Esophagus squamous epithelium (tissue), 4 donors: ENCODE measurements around the gene EAPP.
"Not testable (repeated sequence)": the region's sequence is repeated elsewhere in the genome, so short reads cannot be mapped to it uniquely, and the experiment has no call there.

ENCODE experiments used
- POLR2A ChIP-seq, 4 donors: fragments of 450-650 bp; IDR thresholded peaks; one replicate each; pipeline ENCODE4 v1.6.1; 2017; ENCODE audit warnings: antibody characterized with exemption in 4 of 4, mild to moderate bottlenecking in 4 of 4, moderate library complexity in 3 of 4
- TF ChIP-seq, protein P1 (sequence below), 6 experiments: fragments of 450-650 bp in 4 of 6; fragments of 200-600 bp in 2 of 6; sonication (generic) in 2 of 6; IDR thresholded peaks; one replicate each; pipeline ENCODE4 v1.5.1; 2016 to 2019; ENCODE audit warnings: antibody characterized with exemption in 6 of 6, mild to moderate bottlenecking in 4 of 6, moderate library complexity in 4 of 6

DNA sequence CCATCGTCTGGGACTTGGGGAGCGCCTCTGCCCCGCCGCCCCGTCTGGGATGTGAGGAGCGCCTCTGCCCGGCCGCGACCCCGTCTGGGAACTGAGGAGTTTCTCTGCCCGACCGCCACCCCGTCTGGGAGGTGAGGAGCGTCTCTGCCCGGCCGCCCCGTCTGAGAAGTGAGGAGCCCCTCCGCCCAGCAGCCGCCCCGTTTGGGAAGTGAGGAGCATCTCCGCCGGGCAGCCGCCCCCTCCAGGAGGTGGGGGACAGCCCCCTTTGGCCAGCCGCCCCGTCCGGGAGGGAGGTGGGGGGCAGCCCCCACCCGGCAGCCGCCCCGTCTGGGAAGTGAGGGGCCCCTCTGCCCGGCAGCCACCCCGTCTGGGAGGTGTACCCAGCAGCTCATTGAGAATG lies 63.5 kb downstream of the EAPP start:
- TF ChIP-seq, protein P1, sequence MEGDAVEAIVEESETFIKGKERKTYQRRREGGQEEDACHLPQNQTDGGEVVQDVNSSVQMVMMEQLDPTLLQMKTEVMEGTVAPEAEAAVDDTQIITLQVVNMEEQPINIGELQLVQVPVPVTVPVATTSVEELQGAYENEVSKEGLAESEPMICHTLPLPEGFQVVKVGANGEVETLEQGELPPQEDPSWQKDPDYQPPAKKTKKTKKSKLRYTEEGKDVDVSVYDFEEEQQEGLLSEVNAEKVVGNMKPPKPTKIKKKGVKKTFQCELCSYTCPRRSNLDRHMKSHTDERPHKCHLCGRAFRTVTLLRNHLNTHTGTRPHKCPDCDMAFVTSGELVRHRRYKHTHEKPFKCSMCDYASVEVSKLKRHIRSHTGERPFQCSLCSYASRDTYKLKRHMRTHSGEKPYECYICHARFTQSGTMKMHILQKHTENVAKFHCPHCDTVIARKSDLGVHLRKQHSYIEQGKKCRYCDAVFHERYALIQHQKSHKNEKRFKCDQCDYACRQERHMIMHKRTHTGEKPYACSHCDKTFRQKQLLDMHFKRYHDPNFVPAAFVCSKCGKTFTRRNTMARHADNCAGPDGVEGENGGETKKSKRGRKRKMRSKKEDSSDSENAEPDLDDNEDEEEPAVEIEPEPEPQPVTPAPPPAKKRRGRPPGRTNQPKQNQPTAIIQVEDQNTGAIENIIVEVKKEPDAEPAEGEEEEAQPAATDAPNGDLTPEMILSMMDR (IDR thresholded peaks at IDR 0.05), result not testable (repeated sequence)
- not testable (repeated sequence) for TF ChIP-seq POLR2A (IDR thresholded peaks at IDR 0.05)
